Neural progenitor cell (in vitro differentiated cells): ENCODE measurements around the gene TLE4.

Source experiments
- CTCF ChIP-seq: fragments of 200-600 bp; sonication (generic); IDR thresholded peaks from 2 replicates; pipeline ENCODE4 v1.5.1; 2017; ENCODE audit warnings: antibody characterized with exemption, mild to moderate bottlenecking
- EZH2 ChIP-seq: fragments of 200-600 bp; sonication (generic); IDR thresholded peaks from 2 replicates; pipeline ENCODE4 v1.6.1; 2017; ENCODE audit warnings: antibody characterized with exemption, mild to moderate bottlenecking, moderate library complexity

GRCh38 chr9:79572608-79573411 is 1.0 kb downstream of the TLE4 start:
- no peak for TF ChIP-seq CTCF
- TF ChIP-seq EZH2, result no peak
